B cell (primary cell): ENCODE results near the gene ASB2. TPM values are rescaled to one million over a fixed set of nuclear protein-coding genes. Genes with fewer than 3 reads are reported as not detected.

Experiments used
- ATAC-seq: fragments of 200-7000 bp; cut with Tn5 transposase; one replicate; pipeline ENCODE4 v1.10.0; 2021; ENCODE audit warnings: low read depth, mild to moderate bottlenecking, moderate number of reproducible peaks, moderate library complexity
- CTCF ChIA-PET: fragments of 350-600 bp; sonication (Branson Sonifier 250); formaldehyde crosslinking; loops from one replicate; lab custom pipeline; 2021; ENCODE audit warnings: antibody characterized with exemption, inconsistent platforms; lab: Charles Lee
- POLR2A ChIA-PET: fragments of 350-600 bp; sonication (Branson Sonifier 250); formaldehyde crosslinking; loops from one replicate; lab custom pipeline; 2021; ENCODE audit warnings: antibody characterized with exemption; lab: Charles Lee
- DNase-seq: peaks from one replicate; pipeline ENCODE4 v3.0.0; 2013
- H2AFZ ChIP-seq: 2 replicates; pipeline ENCODE4 v1.6.1; 2012; ENCODE audit warnings: mild to moderate bottlenecking, low read depth, low read length; ENCODE audit not compliant: insufficient read depth, poor library complexity, severe bottlenecking
- H3K27ac ChIP-seq, 2 donors: 1 replicate in 1 of 2; 2 replicates in 1 of 2; pipeline ENCODE4 v1.5.1; 2012 to 2013; ENCODE audit warnings: low read length in 2 of 2, mild to moderate bottlenecking in 2 of 2, moderate library complexity in 1 of 2
- H3K27me3 ChIP-seq, 4 experiments: fragments of 200-600 bp in 1 of 4; sonication (generic) in 1 of 4; replicated peaks in 1 of 4; 1 replicate in 2 of 4; 2 replicates in 2 of 4; pipeline versions ENCODE4 v1.6.1 to v1.7.0; 2013 to 2016; ENCODE audit warnings: low read length in 3 of 4, mild to moderate bottlenecking in 2 of 4, mixed read lengths in 1 of 4, moderate library complexity in 1 of 4; ENCODE audit not compliant: insufficient read depth in 4 of 4, control insufficient read depth in 3 of 4; ENCODE audit errors: control extremely low read depth in 1 of 4
- H3K36me3 ChIP-seq, 2 experiments: replicated peaks in 1 of 2; 1 replicate in 1 of 2; 2 replicates in 1 of 2; pipeline versions ENCODE4 v1.6.1 to v1.7.1; 2013; ENCODE audit warnings: low read length in 1 of 2; ENCODE audit not compliant: insufficient read depth in 2 of 2, control insufficient read depth in 1 of 2; ENCODE audit errors: control extremely low read depth in 1 of 2, extremely low read depth in 1 of 2
- H3K4me1 ChIP-seq, 2 donors: fragments of 200-600 bp in 1 of 2; sonication (generic) in 1 of 2; 1 replicate in 1 of 2; 2 replicates in 1 of 2; pipeline versions ENCODE4 v1.5.1 to v1.6.1; 2013 to 2017; ENCODE audit warnings: low read length in 2 of 2; ENCODE audit not compliant: control insufficient read depth in 2 of 2, insufficient read depth in 2 of 2
- H3K4me2 ChIP-seq: replicated peaks from 2 replicates; pipeline ENCODE3; 2012; ENCODE audit warnings: mild to moderate bottlenecking, low read depth, low read length; ENCODE audit not compliant: poor library complexity, severe bottlenecking
- H3K4me3 ChIP-seq, 5 experiments: fragments of 200-600 bp in 1 of 5; sonication (generic) in 1 of 5; 1 replicate in 3 of 5; 2 replicates in 2 of 5; pipeline versions ENCODE4 v1.5.1 to v1.7.0; 2011 to 2016; ENCODE audit warnings: low read length in 4 of 5, mild to moderate bottlenecking in 4 of 5, low read depth in 2 of 5, control low read depth in 1 of 5, moderate library complexity in 1 of 5; ENCODE audit not compliant: insufficient read depth in 1 of 5; ENCODE audit errors: control extremely low read depth in 1 of 5, extremely low read depth in 1 of 5
- H3K79me2 ChIP-seq: fragments of 200-600 bp; sonication (generic); one replicate; pipeline ENCODE4 v1.6.0; 2016; ENCODE audit warnings: low read length; ENCODE audit not compliant: control insufficient read depth, insufficient read depth
- H3K9ac ChIP-seq: fragments of 200-600 bp; sonication (generic); 2 replicates; pipeline ENCODE4 v1.6.1; 2017; ENCODE audit warnings: mild to moderate bottlenecking, low read length, moderate library complexity
- H3K9me3 ChIP-seq, 3 donors: one replicate each; pipeline versions ENCODE4 v1.6.1 to v1.7.1; 2013; ENCODE audit warnings: low read length in 2 of 3; ENCODE audit not compliant: control insufficient read depth in 2 of 3, insufficient read depth in 1 of 3; ENCODE audit errors: control extremely low read depth in 1 of 3
- H4K20me1 ChIP-seq: 2 replicates; pipeline ENCODE4 v1.6.0; 2012; ENCODE audit warnings: mild to moderate bottlenecking, low read length; ENCODE audit not compliant: insufficient read depth, control insufficient read depth, poor library complexity, severe bottlenecking
- H3K27ac Mint-ChIP-seq: one replicate; pipeline ENCODE4 v1.8.0; 2021; ENCODE audit warnings: mixed read lengths
- H3K27me3 Mint-ChIP-seq: one replicate; pipeline ENCODE4 v1.8.0; 2021; ENCODE audit warnings: mixed read lengths
- H3K4me1 Mint-ChIP-seq: one replicate; pipeline ENCODE4 v1.8.0; 2021; ENCODE audit warnings: mixed read lengths
- H3K4me3 Mint-ChIP-seq: one replicate; pipeline ENCODE4 v1.8.0; 2021; ENCODE audit warnings: mixed read lengths
- H3K9me3 Mint-ChIP-seq: one replicate; pipeline ENCODE4 v1.8.0; 2022; ENCODE audit warnings: mixed read lengths; ENCODE audit not compliant: insufficient read depth
- EZH2 ChIP-seq: IDR thresholded peaks from 2 replicates; pipeline ENCODE4 v1.6.1; 2012; ENCODE audit warnings: borderline replicate concordance, low read depth, mild to moderate bottlenecking, moderate library complexity, low read length; ENCODE audit not compliant: insufficient read depth, poor library complexity, severe bottlenecking
- WGBS: methylation state at CpG from one replicate; pipeline ENCODE4 v1.1.5; 2013; ENCODE audit warnings: missing lambda C conversion rate; ENCODE audit not compliant: insufficient coverage; 5-methylcytosine and 5-hydroxymethylcytosine counted together
- intact Hi-C: fragments of 100-400 bp; cut with micrococcal nuclease; formaldehyde crosslinking; loops from one replicate; pipeline ENCODE4 v1.10.0; 2022
- polyA plus RNA-seq: library from polyadenylated mRNA; depleted of rRNA; stranded (reverse); fragments of >200 nt; gene quantifications from 2 replicates; pipeline ENCODE4 v1.2.3, GENCODE V29; 2012
- total RNA-seq, 2 donors: library from RNA; stranded (reverse); fragments of 120-200 nt in 1 of 2; gene quantifications; 1 replicate in 1 of 2; 2 replicates in 1 of 2; pipeline versions ENCODE4 v1.2.3 to v1.2.4, GENCODE V29; 2013 to 2022
- TF ChIP-seq, protein P1 (sequence below): fragments of 200-600 bp; IDR thresholded peaks from one replicate; pipeline ENCODE4 v1.8.0; 2022; ENCODE audit warnings: antibody characterized with exemption, mild to moderate bottlenecking

ASB2 gene
- total and polyA plus RNA-seq, 2 donors (not counting 1 experiment from before 2014, with no cell fraction given) = 1.5 to 2.7 TPM

DNA sequence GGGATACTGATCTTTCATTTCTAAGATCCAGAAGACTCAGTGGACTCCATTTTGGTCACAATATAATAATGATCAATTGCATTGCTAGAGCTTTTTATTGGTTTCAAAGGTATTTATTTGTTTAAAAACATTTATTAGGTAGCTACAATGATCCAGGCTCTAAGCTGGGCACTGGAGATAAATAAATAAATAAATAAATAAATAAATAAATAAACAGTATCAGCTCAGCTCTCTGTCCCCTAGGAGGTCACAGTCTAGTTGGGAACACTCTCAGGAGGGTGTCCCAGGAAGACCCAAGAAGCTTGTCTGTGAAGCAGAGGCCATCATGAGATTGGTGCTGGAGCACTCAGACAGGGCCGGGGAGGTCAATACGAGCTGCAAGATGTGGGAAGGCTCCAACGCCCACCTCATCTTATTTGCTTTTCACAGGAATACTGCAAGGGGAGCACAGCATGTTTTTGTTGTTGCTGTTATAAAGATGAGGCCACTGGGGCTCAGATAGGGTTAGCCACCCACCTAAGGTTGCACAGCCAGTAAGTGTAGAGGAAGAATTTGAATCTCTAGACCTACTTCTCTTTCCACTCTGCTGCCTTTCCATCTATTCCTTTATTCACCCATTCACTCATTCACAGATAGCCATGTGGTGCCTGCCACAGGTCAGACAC, 15.5 kb downstream of the ASB2 start:
- H3K27ac Mint-ChIP-seq = peak overlapping the region; percentile 88
- H3K4me1 Mint-ChIP-seq = peaks cover 90% of the 10 kb centered on the region
- no peaks in the 10 kb centered on the region for H3K9me3 ChIP-seq
- H3K79me2 ChIP-seq = peaks cover 5% of the 10 kb centered on the region
- H3K36me3 ChIP-seq = no peaks in the 10 kb centered on the region
- CTCF ChIA-PET = interaction anchor here (1.6 to 37.7 kb wide), 3 partner anchors 9 to 40 kb away, joined by 4 to 1036 read pairs (median 117); no protein-coding TSS in a partner anchor
- no peaks in the 10 kb centered on the region for H3K27me3 Mint-ChIP-seq
- no peak overlapping the region for H2AFZ ChIP-seq
- TF ChIP-seq, protein P1, sequence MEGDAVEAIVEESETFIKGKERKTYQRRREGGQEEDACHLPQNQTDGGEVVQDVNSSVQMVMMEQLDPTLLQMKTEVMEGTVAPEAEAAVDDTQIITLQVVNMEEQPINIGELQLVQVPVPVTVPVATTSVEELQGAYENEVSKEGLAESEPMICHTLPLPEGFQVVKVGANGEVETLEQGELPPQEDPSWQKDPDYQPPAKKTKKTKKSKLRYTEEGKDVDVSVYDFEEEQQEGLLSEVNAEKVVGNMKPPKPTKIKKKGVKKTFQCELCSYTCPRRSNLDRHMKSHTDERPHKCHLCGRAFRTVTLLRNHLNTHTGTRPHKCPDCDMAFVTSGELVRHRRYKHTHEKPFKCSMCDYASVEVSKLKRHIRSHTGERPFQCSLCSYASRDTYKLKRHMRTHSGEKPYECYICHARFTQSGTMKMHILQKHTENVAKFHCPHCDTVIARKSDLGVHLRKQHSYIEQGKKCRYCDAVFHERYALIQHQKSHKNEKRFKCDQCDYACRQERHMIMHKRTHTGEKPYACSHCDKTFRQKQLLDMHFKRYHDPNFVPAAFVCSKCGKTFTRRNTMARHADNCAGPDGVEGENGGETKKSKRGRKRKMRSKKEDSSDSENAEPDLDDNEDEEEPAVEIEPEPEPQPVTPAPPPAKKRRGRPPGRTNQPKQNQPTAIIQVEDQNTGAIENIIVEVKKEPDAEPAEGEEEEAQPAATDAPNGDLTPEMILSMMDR = no peak
- no peak for TF ChIP-seq EZH2
- no CpG with 5 or more reads among the region's 3 CpGs for WGBS
- POLR2A ChIA-PET = interaction anchor here (3.3 kb wide), 1 partner anchor 9 kb away, joined by 12 read pairs; no protein-coding TSS in a partner anchor
- H3K27me3 ChIP-seq = no peaks in the 10 kb centered on the region
- intact Hi-C loops = loop anchor here (10.0 kb wide), 1 partner anchor 756 kb away; the partner anchor contains the start of genes GON7 and UBR7
- no peak overlapping the region for H3K4me3 ChIP-seq
- H3K9ac ChIP-seq = no peak overlapping the region
- no peaks in the 10 kb centered on the region for H4K20me1 ChIP-seq
- H3K9me3 Mint-ChIP-seq = peaks cover 3% of the 10 kb centered on the region
- H3K4me2 ChIP-seq = peak overlapping the region; percentile 26
- ATAC-seq = no peak
- peaks cover 86% of the 10 kb centered on the region in 2 donors for H3K4me1 ChIP-seq
- DNase-seq = no peak
- H3K4me3 Mint-ChIP-seq = peak overlapping the region; percentile 73
- peak overlapping the region; percentile 57 to 68 for H3K27ac ChIP-seq

DNA sequence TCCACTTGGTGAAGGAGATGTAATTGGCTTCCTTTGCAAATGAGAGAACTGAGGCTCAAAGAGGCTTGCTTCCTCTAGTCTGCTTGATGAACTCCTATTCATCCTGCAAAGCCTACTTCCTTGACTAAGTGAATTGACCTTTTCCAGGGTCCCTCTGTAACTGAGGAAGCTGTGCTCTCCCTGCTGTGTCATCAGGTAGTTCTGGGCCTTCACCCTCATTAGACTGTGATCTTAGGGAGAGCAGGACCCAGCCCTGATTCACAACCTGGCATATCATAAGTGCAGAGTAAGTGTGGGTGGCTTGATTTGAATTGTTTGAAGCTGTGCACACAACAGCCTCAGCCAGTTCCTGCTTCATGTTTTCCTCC, 16.3 kb downstream of the ASB2 start:
- no peak for TF ChIP-seq EZH2
- TF ChIP-seq, protein P1 = no peak
- ATAC-seq = no peak
- Mint-ChIP-seq H3K9me3 (no peaks in the 10 kb centered on the region), H3K4me1 (peaks cover 92% of the 10 kb centered on the region), H3K27ac (peak overlapping the region; percentile 95), H3K27me3 (no peaks in the 10 kb centered on the region), H3K4me3 (peak overlapping the region; percentile 78)
- intact Hi-C loops = loop anchor here (10.0 kb wide), 1 partner anchor 755 kb away; the partner anchor contains the start of genes GON7 and UBR7
- H3K27me3 ChIP-seq = no peaks in the 10 kb centered on the region
- H3K9me3 ChIP-seq = no peaks in the 10 kb centered on the region
- no peak overlapping the region for H2AFZ ChIP-seq
- no peaks in the 10 kb centered on the region for H4K20me1 ChIP-seq
- CTCF ChIA-PET = interaction anchor here (1.6 to 37.7 kb wide), 3 partner anchors 10 to 41 kb away, joined by 4 to 1036 read pairs (median 117); no protein-coding TSS in a partner anchor
- H3K4me1 ChIP-seq = peaks cover 92 to 94% of the 10 kb centered on the region in 2 donors
- peak overlapping the region; percentile 72 for H3K4me2 ChIP-seq
- POLR2A ChIA-PET = interaction anchor here (1.9 to 3.3 kb wide), 2 partner anchors 8 to 10 kb away, joined by 10 to 12 read pairs; no protein-coding TSS in a partner anchor
- no peak for DNase-seq
- H3K79me2 ChIP-seq = peaks cover 5% of the 10 kb centered on the region
- no peaks in the 10 kb centered on the region for H3K36me3 ChIP-seq
- no peak overlapping the region for H3K4me3 ChIP-seq
- no peak overlapping the region for H3K9ac ChIP-seq
- peak overlapping the region; percentile 68 to 75 for H3K27ac ChIP-seq
